Measurements from ENCODE around the gene POMGNT1.

Gene POMGNT1

DNA sequence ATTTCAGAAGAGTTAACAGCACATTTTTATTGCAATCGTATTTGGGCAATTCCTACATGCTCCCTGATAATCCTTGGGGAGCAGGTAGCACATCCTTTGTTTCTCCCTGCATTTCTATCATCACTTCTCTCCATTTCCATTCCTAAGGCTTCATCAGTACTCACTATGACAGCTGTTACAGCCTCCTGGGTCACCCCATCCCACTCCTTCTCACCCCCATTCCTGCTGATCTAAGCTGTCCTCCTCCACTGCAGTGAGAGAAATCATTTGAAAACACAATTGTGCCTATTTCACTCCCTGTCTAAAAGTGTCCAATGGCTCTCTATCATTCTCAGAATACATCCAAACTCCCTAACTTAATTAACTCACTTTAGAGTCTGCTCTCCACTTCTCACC, 40.3 kb downstream of the POMGNT1 start:
- DNase-seq (ENCODE audit: low read depth in 2 of 2): no peak

DNA sequence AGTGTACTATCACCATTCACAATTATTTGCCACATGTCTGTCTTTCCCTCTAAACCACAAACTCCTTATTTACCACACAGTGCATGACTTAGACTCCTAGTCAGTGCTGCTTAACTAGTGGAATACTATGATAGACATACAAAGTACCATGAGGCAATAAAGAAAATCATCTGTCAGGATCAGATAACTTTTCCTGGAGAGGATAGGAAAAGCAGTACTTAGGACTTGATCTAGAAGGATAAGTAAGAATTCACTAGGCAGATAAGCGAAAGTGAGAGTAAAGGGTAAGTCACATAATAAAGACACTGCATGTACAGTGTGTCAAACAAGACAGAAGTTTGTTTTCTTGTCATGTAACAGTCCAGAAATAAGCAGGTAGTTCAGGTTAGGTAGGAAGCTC, 44.5 kb downstream of the POMGNT1 start:
- DNase-seq (ENCODE audit: low read depth in 2 of 2): no peak

DNA sequence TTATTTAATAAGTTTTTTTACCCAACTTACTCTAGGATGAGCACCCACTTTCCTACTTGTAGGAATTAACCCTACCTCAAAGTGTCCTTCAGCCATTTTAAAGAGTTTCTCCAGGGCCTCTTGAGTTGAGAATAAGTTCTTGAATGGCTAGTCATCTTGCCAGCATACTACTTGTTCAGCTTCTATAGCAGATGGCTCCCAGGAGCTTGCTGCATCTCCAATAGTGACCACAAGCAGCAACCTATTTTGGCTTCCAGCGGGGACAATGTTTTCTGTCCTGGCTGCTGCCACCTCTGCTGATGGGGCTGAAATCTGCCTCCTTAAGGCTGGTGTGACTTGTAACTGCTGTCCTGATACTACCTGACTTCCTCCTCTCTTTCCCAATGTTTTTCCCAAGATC, 45.0 kb downstream of the POMGNT1 start:
- no peak for DNase-seq (ENCODE audit: low read depth in 2 of 2)

DNA sequence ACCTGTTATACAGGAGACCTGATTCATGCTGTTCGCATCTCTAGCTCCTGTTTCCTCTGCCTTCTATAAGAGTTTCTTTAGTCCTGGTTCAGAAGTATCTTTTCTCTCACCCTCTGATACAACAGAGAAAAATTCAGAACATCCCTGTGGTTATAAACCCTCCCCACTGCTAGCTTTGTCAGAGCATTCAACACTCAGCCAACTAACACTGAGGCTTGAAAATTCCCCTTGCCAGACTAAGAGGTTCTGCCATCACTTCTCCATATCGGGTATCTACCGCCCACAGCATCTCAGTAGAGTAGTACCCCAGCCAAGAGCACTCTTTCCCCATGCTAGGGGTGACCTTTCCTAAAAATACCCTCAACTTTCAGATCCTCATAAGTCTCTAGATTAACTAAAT, 46.2 kb downstream of the POMGNT1 start:
- no peak for DNase-seq (ENCODE audit: low read depth in 2 of 2)

DNA sequence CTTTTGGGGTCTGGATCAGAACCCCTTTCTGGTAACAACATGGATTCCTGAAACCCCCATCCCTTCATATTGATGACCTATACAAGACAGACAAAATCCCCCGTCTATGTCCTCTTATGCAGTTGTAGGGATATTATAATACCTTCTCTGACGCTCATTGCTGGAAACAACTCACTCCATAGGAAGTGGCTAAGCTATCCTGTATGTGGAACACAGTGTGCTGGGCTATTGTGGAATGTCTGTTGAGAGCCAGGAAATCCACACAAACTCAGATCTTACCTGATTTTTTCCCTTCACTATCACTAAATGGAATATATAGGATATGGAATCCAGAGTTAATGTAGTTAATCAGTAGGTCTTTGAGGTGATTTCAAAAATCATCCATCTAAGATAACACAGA, 48.1 kb downstream of the POMGNT1 start:
- no peak for DNase-seq (ENCODE audit: low read depth in 2 of 2)

DNA sequence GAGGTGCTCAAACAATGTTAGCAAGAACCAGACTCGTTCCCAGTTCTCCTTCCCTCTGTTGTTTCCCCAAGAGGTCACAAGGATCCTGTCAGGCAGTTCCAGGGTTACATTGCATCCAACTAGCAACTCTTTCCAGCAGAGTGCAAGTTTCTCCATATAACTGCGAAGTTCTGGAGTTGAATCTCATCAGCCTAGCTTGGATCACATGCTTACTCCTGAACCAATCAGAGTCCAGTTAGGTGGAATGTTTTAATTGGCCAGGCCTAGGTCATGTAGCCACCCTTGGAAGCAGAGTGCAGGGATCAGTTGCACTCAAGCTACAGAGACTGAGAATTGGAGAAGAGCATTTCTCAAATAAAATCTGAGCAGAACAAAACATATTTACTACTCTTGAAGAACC, 49.9 kb downstream of the POMGNT1 start:
- no peak for DNase-seq (ENCODE audit: low read depth in 2 of 2)

Data from stimulated activated CD4-positive, alpha-beta T cell treated with anti-CD3 and anti-CD28 coated beads, Interleukin-1b, Interleukin-23, amount 100 ng/mL, for 4 hours (primary cell).